IPS-15b (cell line): Measurements from ENCODE around the gene PHLPP1.

Source experiments
- H3K27me3 ChIP-seq: one replicate; pipeline ENCODE4 v1.6.1; 2013; ENCODE audit warnings: low read length; ENCODE audit not compliant: control insufficient read depth, insufficient read depth
- H3K36me3 ChIP-seq: one replicate; pipeline ENCODE4 v1.6.1; 2013; ENCODE audit warnings: low read length; ENCODE audit not compliant: control insufficient read depth, insufficient read depth
- H3K4me1 ChIP-seq: one replicate; pipeline ENCODE4 v1.6.1; 2013; ENCODE audit warnings: mild to moderate bottlenecking, low read length; ENCODE audit not compliant: control insufficient read depth, insufficient read depth
- H3K4me3 ChIP-seq: one replicate; pipeline ENCODE4 v1.5.1; 2013; ENCODE audit warnings: low read depth, low read length
- H3K9ac ChIP-seq: one replicate; pipeline ENCODE4 v1.6.1; 2013; ENCODE audit warnings: low read depth, mild to moderate bottlenecking, low read length
- H3K9me3 ChIP-seq: one replicate; pipeline ENCODE4 v1.6.1; 2013; ENCODE audit warnings: mild to moderate bottlenecking, low read length; ENCODE audit not compliant: control insufficient read depth, insufficient read depth

Gene PHLPP1

DNA sequence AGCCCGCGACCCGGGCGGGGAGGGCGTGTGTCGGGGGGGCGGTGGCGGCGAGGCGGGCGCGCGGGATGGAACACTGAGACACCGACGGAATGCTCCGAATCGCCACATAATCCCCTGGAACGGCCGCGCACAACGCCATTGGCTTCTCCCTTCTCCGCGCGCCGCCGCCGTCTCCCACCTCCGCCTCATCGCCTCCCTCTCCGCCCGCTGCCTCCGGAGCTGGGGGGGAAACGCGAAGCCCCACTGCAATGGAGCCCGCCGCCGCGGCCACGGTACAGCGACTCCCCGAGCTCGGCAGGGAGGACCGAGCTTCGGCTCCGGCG is at the start of gene PHLPP1:
Gene PHLPP1, plus strand, starts transcription at position 106 of the 323 bp plus-strand sequence. Its CDS starts 143 bp downstream, at position 249.
- H3K9me3 ChIP-seq = no peaks in the 10 kb centered on the region
- no peaks in the 10 kb centered on the region for H3K27me3 ChIP-seq
- peak within 1 kb of the TSS; percentile 71 for H3K4me3 ChIP-seq
- H3K9ac ChIP-seq = peak within 1 kb of the TSS; percentile 62
- H3K36me3 ChIP-seq = no peaks in the 10 kb centered on the region
- peaks cover 11% of the 10 kb centered on the region for H3K4me1 ChIP-seq

DNA sequence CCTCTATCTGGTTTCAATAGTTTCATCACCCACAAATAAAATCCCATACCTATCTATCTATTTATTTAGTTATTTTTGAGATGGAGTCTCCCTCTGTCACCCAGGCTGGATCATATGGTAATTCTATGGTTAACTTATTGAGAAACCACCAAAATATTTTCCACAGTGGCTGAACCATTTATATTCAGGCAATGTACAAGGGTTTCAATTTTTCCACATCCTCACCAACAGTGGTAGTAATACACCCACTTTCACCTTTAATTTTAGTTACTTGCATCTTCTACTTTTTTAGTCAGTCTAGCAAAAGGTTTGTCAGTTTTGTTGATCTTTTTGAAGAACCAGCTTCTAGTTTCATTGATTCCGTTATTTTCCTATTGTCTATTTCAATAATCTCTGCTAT is 46.1 kb upstream of the PHLPP1 start:
- Histone ChIP-seq H3K9me3 (no peaks in the 10 kb centered on the region), H3K9ac (no peak overlapping the region), H3K36me3 (no peaks in the 10 kb centered on the region)

DNA sequence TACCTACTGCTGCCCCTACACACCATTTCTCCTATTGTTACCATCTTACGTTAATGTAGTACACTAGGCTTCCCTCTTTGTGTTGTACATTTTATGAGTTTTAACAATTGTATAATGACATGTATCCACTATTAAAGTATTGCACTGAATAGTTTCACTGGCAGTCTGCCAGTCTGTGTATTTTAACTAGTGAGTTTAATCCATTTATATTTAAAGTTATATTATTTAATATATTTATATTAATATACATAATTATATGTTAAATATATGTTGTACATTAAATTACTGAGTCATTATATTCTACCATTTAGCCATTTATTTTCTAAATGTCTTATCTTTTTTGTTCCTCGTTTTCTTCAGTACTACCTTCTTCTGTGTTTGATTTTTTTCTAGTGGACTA is 44.8 kb upstream of the PHLPP1 start:
- Histone ChIP-seq H3K9ac (no peak overlapping the region), H3K36me3 (no peaks in the 10 kb centered on the region), H3K9me3 (no peaks in the 10 kb centered on the region), H3K27me3 (no peaks in the 10 kb centered on the region), H3K4me1 (no peaks in the 10 kb centered on the region), H3K4me3 (no peak overlapping the region)

More for the DNA sequence above, 46.1 kb upstream of the PHLPP1 start:
- H3K27me3 ChIP-seq = no peaks in the 10 kb centered on the region
- H3K4me3 ChIP-seq = no peak overlapping the region
- no peaks in the 10 kb centered on the region for H3K4me1 ChIP-seq

DNA sequence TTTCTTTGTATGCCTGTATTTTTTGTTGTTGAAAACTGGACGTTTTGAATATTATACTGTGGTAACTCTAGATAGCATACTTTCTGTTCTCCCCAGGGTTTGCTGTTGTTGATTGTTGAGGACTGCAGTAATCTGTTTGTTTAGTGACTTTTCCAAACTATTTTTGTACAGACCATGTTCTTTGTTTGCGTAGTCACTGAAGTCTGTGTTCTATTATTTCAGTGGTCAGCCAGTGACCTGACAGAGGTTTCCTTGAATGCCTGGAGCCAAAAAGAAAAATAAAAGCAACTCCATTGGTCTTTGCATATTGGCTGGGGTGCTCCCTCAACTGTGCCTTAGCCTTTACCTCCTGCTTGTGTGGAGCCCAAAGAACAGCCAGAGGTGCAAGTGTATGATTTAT is 42.7 kb upstream of the PHLPP1 start:
- Histone ChIP-seq H3K9ac (no peak overlapping the region), H3K36me3 (no peaks in the 10 kb centered on the region), H3K4me3 (no peak overlapping the region), H3K4me1 (no peaks in the 10 kb centered on the region), H3K9me3 (no peaks in the 10 kb centered on the region), H3K27me3 (no peaks in the 10 kb centered on the region)

DNA sequence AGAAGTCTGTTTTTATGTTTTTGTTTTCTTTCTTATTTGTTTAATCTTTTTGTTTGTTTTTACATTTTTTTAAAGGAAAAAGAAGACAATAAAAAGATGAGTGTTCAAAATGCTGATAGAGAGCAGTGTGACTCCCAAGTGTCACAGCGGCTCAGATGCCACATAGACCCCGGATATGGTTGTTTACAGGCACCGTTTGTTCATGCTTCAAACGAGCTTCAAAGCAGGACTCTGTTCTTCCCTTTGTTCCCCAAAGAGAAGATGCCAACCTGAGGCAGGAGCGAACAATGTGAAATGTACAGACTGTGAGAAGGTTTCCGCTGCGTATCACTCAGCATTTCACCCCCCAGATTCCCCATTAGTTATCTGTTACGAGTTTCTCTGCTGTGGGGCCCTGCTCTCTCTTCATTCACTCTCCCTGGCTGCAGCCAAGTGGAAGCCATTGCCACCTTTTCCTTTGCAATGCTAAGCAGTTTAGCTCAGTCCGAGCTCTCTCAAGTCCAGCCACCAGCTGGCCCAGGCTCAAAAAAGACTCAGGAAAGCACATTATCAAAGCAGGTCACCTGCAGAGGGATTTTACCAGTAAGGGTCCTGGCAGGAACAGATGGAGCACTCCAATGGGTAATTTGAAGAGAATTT is 36.4 kb upstream of the PHLPP1 start:
- H3K9me3 ChIP-seq = no peaks in the 10 kb centered on the region
- H3K36me3 ChIP-seq = no peaks in the 10 kb centered on the region
- peak overlapping the region; percentile 0 for H3K9ac ChIP-seq

DNA sequence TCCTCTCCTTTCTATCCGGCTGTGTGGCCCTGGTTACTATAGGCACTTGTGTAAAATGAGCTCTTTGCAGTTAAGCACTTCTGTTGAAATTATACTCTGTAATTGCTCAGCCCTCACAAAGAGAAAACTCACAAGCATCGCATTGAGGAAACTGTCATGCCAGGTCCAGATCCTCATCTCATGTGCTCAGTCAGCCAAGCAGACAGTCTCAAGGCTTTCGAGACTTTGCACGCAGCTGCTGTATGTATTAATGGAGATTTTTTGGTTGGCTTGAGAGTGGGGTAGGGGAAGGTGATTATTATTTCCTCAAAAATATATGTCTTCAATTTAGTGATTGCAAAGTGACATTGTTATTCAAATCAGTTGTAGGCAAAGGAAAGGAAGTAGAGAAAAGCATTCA is 33.0 kb upstream of the PHLPP1 start:
- Histone ChIP-seq H3K36me3 (no peaks in the 10 kb centered on the region), H3K4me3 (no peak overlapping the region), H3K9ac (no peak overlapping the region), H3K27me3 (no peaks in the 10 kb centered on the region), H3K9me3 (no peaks in the 10 kb centered on the region), H3K4me1 (peaks cover 9% of the 10 kb centered on the region)

More for the DNA sequence above, 36.4 kb upstream of the PHLPP1 start:
- H3K27me3 ChIP-seq = no peaks in the 10 kb centered on the region
- no peak overlapping the region for H3K4me3 ChIP-seq
- peaks cover 9% of the 10 kb centered on the region for H3K4me1 ChIP-seq

DNA sequence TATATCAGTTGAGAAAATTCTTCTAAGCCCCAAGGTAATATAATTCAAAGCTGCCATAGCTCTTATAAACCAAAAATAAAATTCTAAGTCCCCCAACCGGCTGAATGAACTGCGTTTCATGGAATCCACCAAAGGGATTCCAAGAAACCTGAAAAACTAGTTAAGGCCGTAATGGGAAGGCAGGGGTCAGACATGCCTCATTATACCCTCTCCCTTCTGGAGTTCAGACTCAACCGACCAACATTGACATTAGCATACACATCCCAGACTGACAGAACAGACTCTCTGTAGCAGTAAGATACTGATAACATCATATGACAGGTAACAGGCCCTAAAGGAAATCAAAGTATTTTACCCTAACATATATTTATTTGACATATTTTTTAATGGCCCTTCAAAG is 31.4 kb upstream of the PHLPP1 start:
- Histone ChIP-seq H3K9ac (no peak overlapping the region), H3K27me3 (no peaks in the 10 kb centered on the region), H3K4me3 (no peak overlapping the region), H3K9me3 (peaks cover 3% of the 10 kb centered on the region), H3K36me3 (no peaks in the 10 kb centered on the region), H3K4me1 (peaks cover 9% of the 10 kb centered on the region)

DNA sequence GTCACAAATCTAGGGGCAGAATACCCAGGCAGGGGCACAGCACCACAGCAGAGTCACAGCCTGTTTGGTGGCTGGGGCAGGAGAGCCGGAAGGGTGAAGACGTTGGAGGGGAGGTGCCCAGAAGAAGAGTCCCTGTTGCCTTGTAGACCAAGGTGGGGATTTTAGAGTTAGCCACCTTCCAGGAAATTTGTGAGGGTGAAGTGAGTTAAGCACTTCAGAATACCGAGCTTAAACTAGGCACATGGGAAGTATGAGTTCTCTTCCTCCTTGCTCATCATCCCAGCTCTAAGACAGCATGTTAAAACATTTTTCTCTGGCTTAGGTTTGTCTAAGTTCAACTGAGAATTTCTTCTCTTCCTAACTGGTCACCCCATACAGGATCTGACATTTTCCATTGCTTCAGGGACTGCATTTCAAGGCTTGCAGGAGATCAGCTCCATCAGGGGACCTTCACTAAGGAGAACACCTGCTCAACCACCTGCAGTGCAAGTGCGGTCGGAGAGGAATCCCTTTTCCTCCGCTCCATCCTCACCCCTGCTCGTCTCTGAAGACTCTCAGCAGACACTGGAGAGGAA is 26.5 kb upstream of the PHLPP1 start:
- no peaks in the 10 kb centered on the region for H3K4me1 ChIP-seq
- no peaks in the 10 kb centered on the region for H3K36me3 ChIP-seq
- H3K9me3 ChIP-seq = peaks cover 3% of the 10 kb centered on the region
- H3K27me3 ChIP-seq = no peaks in the 10 kb centered on the region
- no peak overlapping the region for H3K4me3 ChIP-seq
- no peak overlapping the region for H3K9ac ChIP-seq

DNA sequence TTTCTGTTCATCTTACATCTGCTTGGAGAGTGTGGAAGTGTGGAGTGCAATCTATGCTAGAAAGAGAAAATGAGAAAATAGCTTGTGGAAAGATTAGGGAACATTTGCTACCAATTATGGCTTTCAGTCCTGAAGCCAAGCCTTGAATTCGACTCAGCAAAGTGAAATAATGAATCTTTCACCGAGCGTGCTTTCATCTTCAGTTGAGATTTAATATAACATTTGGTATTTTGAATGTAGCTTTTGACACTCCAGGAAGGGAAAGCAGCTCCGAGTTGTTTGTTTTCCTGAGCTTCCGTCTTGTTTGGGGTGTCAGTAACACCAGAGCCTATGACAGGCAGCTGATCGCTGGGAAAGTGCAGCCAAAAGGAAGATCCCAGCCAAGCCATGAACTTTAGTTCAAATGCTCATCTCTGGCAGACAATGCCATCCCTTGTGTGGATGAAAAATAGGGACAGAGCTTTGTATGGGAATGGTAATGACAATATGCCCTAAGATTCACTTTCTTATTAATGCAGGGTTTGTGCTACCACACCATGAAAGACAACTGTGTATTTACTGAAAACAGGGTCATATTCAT is 25.0 kb upstream of the PHLPP1 start:
- Histone ChIP-seq H3K4me3 (no peak overlapping the region), H3K9ac (no peak overlapping the region), H3K4me1 (no peaks in the 10 kb centered on the region), H3K36me3 (no peaks in the 10 kb centered on the region), H3K27me3 (no peaks in the 10 kb centered on the region), H3K9me3 (peaks cover 3% of the 10 kb centered on the region)

DNA sequence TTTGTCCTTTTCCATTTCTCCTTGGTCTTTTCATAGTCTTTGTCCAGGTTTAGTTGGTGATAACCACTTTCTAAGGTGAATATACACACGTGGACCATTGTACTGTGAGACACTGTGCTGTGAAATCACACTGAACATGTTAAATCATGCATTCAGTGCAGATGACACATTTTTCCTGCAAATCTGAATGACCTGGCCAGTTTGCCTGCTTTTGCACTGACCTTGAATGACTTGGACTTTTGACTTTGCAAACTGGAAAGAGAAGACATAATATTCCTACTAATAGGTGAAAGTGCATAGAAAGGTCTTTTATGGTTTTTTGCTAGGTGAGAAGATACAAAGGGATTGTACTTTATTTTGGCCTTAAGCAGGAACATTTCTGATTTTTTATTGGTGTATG is 21.7 kb upstream of the PHLPP1 start:
- no peaks in the 10 kb centered on the region for H3K4me1 ChIP-seq

DNA sequence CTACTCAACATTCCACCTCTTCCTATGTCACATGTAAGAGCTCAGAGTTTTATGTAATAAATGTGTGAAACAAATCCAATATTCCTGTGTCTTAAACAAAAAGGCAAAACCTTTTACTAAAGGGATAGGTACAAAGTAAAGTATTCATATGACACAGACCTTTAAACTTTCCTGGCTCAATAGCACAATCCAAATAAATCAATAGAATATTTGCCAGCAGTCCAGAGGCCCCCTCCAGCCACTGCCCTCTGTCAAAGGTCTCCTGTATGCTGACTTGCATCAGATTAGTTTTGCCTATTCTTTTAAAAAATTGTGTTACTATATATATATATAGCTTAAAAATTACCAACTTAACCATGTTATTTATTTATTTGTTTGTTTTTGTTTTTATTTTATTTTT is 17.7 kb upstream of the PHLPP1 start:
- Histone ChIP-seq H3K9me3 (no peaks in the 10 kb centered on the region), H3K9ac (no peak overlapping the region), H3K4me1 (no peaks in the 10 kb centered on the region), H3K27me3 (no peaks in the 10 kb centered on the region), H3K36me3 (no peaks in the 10 kb centered on the region), H3K4me3 (no peak overlapping the region)

More for the DNA sequence above, 21.7 kb upstream of the PHLPP1 start:
- H3K27me3 ChIP-seq = no peaks in the 10 kb centered on the region
- H3K9me3 ChIP-seq = no peaks in the 10 kb centered on the region
- H3K9ac ChIP-seq = no peak overlapping the region
- no peak overlapping the region for H3K4me3 ChIP-seq
- H3K36me3 ChIP-seq = no peaks in the 10 kb centered on the region

DNA sequence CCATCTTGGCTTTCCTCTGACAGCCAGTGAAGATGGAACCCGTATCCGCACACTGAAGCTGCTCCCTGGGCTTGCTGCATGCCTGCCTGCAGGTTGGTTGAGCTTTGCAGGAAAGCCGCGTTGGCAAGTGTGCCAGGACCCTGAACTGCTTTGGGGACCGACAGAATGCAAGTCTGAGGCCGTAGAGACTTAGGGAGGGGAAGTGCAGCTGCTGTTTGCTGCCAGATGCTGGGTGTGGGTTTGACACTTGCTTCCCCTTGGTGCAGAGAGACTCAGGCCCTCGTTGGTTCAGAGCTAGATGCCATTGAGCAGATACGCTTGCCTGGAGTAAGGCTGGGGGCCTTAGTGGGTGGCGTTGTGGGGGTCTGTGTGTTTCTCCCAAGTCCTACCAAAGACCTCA is 13.1 kb upstream of the PHLPP1 start:
- Histone ChIP-seq H3K27me3 (no peaks in the 10 kb centered on the region), H3K4me3 (no peak overlapping the region), H3K9me3 (no peaks in the 10 kb centered on the region), H3K36me3 (no peaks in the 10 kb centered on the region), H3K9ac (no peak overlapping the region), H3K4me1 (no peaks in the 10 kb centered on the region)
